ENCODE measurements around the gene DUS1L.

DNA sequence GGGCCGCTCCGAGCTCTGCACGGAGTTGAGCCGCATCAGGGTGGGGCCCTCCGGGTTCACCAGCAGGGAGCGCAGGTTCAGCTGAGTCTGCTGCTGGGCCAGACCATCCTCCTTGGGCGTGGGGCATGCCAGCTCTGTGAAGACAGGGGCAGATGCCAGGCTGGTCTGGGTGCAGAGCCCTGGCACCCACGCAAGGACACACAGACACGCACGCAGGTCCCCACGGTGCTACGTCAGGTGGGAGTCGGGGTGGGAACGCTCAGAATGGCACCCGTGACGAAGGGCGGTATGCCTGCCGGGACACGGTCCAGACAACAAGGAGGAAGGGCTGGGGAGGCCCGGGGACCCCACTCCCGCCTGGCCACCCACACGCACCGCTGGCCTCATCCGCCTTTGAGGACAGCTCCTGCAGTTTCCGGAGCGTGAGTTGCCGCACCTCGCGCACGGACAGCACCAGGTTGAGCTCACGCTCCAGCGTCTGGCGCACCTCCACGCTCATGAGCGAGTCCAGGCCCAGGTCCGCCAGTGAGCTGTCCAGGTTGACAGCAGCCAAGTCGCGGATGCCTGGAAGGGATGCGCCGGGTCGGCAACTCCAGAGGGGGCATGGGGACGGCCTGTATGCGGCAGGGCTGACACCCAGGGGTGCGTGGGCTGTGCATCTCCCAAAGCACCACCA, 15.3 kb upstream of the DUS1L start:
- TF ChIP-seq, protein P1, sequence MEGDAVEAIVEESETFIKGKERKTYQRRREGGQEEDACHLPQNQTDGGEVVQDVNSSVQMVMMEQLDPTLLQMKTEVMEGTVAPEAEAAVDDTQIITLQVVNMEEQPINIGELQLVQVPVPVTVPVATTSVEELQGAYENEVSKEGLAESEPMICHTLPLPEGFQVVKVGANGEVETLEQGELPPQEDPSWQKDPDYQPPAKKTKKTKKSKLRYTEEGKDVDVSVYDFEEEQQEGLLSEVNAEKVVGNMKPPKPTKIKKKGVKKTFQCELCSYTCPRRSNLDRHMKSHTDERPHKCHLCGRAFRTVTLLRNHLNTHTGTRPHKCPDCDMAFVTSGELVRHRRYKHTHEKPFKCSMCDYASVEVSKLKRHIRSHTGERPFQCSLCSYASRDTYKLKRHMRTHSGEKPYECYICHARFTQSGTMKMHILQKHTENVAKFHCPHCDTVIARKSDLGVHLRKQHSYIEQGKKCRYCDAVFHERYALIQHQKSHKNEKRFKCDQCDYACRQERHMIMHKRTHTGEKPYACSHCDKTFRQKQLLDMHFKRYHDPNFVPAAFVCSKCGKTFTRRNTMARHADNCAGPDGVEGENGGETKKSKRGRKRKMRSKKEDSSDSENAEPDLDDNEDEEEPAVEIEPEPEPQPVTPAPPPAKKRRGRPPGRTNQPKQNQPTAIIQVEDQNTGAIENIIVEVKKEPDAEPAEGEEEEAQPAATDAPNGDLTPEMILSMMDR (IDR thresholded peaks at IDR 0.05; ENCODE audit: low read depth, low read length): no peak
- TF ChIP-seq POLR2A (IDR thresholded peaks at IDR 0.05; ENCODE audit: extremely low read depth, insufficient read length): no peak
- no peak for TF ChIP-seq MYC (IDR thresholded peaks at IDR 0.05; ENCODE audit: low read depth, low read length)
